Activated CD4-positive, alpha-beta T cell treated with anti-CD3 and anti-CD28 coated beads, Interleukin-2, Interleukin-4, amounts not matched to agents 100 ng/mL and 50 ng/mL, durations not matched to agents 16 hours and 8 hours (primary cell): ENCODE results near the gene SFMBT1.

Source experiments
- DNase-seq: peaks from one replicate; pipeline ENCODE4 v3.0.0-alpha.2; 2020; ENCODE audit warnings: low spot score

The SFMBT1 gene

DNA sequence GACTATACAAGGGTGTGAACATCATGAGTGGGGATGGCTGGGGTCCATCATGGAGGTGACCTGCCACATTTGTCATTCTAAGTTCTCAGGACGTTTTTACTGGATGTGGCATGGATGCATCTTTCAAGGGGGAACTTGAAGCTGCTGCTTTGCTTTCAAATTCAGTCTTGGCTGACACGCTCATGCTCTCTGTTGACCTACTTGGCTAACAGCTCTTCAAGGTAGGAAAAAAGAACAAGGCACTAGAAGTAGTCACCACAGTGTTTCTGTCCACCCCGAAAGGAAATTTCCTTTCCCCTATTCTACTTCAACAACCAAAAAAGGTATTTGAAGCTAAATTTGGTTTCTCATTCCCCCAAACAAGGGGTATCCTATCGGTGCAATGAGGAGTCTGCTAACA, 163.5 kb downstream of the SFMBT1 start:
- no peak for DNase-seq

DNA sequence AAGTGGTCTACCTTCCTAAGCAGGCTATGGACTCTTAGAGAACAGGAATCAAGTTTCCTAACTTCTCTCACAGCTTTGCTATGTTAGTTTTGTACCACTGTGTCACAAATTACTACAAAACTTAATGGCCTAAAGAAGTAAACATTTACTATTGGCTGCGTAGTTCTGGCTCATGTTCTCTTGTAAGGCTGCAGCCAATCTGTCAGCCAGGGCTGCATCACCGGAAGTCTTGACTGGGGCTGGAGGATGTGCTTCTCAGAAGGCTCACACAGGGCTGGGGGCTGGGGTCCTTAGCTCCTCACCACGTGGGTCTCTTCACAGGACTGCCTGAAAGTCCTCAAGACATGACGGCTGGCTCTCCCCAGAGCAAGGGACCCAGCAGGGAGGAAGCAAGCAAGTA, 164.0 kb downstream of the SFMBT1 start:
- DNase-seq, result no peak

DNA sequence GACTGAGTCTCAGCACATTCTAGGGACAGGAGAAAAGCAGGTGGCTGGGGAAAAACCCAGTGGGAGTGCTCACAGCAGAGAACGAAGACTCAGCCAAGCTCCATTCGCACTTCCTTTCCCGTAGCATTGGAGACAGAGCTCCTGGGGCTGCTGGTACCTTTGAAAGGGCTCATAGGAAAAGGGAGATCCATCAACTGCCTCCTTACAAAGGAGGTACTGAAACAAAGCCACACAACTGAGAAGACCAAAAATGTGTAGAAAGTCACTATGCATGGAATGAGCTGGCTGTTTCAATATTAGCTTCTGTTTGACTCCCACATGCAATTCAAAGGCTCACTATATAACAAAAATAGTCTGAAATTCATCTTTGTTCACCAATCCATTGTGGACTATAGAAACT, 165.4 kb downstream of the SFMBT1 start:
- peak; percentile 45 for DNase-seq

DNA sequence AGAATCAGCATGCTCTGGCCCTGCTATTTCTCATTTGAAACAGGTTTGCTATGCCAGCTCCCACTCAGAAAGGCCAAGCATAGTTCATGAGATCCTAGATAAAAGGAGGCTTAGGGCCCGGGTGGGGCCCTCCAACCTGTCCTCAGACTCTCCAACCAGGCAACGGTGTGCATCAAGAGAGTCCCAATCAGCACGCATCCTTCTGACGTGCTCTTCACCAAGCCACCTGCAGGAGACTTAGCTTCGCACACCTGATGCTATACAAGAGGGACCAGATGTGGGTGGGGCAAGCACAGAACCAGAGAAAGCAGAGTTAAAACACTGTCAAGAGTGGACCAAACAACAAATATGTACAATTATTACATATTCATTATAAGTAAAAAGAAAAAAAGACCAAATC, 165.8 kb downstream of the SFMBT1 start:
- no peak for DNase-seq

DNA sequence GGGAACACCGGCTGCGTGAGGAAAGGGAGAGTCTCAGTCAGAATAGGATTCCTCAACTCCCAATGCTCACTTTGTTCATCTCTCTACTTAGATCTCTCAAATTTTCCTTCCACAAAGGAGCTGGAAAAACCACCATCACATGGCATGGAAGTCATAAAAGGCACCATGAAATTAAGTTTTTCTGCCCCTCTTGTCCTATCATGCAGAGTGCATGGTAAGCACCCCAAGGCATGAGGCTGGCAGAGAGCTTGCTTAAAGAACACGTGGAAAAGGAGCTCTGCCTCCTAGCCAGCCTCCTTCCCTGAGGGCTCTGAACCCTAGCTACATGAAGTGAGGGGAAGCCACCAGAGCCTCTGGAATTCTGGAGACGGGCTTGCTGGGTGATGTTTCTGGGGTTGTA, 166.3 kb downstream of the SFMBT1 start:
- DNase-seq, result no peak

DNA sequence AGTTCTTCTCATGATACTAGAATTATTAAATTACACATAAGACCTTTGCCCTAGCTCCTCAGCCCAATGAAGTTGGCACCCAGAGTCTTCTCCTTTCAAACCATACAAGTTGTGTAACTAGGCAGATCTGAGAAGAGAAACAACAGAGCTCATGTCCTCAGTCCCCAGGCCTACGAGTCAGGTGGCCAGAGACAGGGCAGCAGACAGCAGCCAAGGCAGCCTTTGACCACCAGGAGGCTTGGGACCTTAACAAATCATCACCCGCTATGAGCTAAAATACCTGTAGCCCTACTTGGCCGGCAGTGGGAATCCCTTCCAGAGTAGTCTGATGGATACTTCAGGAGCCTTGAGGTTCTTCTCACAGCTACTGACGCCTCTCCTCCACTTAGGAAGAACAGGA, 166.8 kb downstream of the SFMBT1 start:
- DNase-seq, result no peak

DNA sequence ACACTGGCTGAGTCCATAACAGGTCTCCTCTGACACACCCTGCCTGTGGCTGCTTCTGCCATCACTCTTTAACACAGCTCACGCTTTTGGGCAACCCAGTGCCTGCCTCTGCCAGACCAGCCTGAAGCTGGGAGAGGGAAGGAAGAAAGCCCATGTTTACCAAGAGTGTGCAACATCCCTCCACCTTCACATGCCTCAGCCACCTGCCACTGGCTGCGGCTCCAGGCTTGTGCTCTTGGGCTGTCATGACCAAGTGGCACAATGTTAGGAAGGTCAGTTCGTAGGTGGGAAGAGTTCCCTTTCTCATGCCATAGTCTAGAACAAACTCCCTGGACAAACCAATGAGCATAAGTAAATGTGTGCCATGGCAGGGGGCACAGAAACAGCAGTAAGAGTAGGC, 168.8 kb downstream of the SFMBT1 start:
- no peak for DNase-seq

DNA sequence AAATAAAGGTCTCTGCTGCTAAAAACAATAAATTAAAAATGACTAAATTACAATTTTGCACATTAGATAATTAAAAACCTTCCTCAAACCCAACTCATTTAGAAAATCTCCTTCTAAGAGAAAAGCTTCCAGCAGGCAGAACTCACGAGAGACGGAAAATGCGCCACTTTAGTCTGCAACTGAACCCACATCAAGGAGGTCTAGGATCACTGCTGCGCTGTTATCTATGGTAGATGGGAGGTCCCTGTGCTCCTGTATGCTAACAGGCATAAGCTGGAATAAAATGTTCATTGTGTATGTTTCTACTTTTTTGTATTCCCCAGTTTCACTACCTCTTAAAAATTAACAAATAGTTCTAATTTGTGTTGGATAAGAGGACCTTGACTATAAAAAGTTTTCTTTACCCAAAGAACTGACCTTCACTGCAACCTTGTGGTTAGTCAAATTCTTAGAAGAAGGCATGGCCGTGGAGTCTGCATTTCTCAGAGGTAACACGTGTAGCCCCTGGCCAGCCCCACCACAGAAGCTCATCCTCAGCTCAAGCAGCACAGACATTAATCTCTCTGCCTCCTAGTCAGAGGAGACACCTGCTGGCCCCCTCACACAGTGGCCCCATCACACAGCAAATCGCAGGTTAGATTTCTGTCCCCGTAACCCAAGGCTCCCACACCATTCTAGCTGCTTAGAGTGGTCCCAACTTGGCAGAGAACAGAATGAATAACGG, 170.8 kb downstream of the SFMBT1 start:
- DNase-seq, result no peak

DNA sequence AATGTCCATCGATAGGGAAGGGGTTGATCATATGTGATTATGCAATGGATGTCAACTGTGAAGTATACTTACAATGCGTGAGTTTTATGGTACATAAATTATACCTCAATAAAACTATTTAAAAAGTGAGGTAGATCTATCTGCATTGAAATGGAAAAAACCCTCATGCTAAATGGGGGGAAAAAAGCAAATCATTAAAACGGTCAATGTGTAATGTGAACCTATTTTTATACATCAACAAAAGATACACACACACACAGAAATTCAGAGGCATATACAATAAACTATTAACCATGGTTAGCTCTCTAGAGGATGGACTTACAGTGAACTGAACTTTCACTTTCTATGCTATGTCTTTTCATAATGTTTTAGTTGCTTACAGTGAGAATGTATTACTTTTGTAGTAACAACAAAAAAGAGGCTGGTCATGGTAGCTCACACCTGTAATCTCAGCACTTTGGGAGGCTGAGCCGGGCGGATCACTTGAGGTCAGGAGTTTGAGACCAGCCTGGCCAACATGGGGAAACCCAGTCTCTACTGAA, 171.6 kb downstream of the SFMBT1 start:
- no peak for DNase-seq

DNA sequence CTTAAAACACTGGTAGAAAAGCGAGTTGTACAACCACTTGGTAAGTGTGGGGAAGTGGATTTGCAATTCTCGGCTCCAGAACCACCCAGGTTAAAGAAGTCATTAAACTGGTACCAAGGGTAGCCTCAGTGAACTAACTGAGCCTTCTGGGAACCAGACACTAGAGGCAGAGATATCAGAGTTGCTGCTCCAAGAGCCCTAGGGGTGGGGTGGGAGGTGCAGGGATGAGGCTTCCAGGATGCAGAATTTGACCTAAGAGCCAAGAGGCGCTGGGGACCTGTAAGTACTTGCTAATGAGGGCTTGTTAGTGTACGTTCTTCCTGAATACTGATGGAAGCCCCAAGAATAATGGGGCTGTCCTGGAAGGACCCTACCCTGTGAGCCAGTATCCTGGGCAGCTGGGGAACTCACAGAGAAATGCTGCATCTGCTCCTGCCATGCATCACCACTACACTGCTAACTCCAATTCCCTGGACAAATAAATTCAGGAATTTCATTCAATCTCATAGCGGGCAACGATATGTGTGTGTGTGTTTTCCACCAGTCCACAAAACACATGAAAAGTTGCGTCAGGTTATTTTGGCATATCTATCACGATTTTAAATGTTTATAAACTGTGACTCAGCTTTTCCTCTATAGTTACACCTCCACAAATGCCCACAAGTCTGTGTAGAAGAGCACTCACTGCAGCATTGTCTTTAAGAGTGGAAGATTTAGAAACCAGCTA, 172.3 kb downstream of the SFMBT1 start:
- DNase-seq, result no peak

DNA sequence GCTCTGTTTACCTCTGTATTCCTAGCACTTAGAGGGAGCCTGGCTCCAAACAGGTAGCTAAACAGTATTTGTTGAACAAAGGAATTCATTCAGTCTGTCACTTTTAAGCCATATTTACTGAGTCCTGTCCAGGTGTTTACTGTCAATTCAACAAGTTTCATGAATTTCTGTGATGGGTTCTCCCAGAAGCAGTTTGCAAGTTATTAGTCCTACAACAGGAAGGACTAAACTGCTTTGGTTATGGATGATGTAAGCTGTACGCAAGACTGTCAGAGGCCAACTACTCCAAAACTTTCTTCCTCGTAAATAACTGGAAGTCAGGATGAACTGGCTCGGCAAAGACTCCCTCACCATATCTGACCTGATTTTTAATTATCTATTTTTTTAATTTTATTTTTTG, 173.6 kb downstream of the SFMBT1 start:
- DNase-seq, result no peak

DNA sequence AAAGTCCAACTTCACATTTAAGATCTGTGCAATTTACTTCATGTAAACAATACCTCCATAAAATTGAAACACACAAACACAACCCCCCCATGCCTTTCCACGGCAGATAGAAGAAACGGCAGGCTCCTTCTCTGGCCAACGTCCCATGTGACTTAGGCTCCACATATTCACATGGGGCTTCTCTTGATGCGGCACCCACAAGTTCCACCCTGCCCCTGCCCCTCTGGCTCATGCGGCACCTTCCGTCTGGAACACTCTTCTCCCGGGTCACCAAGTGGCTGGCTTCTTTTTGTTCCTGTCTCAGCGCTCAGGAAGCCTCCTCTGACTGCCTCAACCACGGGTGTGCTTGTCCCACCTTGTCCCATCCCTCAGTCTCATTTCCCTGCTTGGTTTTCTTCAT, 174.1 kb downstream of the SFMBT1 start:
- DNase-seq, result no peak

DNA sequence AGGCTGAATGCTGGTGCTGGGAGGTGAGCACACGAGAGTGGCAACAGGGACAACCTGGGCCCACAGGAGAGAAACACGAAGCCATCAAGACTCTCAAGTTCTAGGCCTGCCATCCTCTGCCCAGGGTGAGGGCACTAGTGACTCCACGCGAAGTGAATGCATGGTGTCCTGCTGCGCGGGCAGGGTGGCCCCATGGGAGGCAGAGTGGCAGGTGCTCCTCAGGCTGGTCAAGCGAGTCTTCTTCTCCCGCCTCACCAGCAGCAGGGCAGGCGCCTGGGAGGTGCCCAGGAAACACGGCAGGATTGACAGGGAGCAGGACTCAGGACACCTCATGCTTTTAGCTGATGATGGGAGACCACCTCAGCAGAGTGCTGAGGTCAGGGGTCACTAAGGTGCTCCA, 175.4 kb downstream of the SFMBT1 start:
- DNase-seq, result no peak

DNA sequence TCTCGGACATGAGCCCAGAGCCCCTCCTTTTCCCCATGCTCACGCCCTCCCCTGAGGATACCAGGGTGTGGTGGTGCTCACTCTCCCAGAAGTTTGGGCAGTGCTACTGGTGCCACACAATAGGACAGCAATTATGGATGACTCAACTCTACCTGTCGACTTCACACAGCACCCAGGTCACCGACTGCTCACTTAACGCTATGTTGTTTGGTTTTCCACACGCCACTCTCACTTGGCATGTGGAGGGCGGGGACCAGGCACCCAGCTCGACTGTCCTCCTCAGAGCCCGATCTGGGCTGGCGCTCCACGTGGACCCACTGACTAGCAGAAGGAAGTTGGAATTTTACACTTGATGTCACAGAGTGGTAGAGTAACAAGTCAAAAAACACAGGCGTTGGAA, 179.4 kb downstream of the SFMBT1 start:
- no peak for DNase-seq

DNA sequence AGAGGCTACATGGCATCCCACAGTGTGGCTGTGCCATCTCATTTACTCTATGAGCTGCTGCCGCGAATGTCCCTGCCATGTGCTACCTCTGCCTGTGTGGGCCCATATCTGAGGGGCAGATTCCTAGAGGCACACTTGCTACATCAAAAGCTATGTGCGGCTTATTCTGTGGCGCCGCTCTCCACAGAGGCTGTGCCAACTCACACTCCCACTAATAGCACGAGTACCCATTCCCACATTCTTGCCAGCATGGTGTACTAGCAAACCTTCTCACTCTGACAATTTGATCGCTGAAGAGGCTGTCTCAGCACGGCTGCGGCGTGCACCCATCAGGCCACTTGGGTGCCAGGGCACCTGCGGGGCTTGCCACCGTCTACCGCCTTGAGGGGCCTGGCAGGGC, 179.9 kb downstream of the SFMBT1 start:
- DNase-seq, result no peak

DNA sequence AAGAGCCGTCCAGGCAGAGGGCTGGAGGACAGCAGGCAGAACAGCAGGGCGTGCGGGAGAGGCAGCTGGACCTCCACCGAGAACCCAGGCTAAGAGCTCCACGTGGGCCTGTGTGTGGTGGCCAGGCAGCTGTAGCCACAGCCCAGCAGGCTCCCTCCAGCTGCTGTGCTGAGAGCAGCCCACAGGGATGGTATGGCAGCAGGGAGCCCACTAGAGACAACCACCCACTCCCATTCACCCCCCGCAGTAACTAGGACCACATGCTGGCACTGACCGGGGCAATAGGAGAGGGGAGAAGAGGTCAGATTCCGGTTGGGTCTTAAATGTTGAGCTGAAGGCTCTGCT, 185.5 kb downstream of the SFMBT1 start:
- DNase-seq, result no peak

DNA sequence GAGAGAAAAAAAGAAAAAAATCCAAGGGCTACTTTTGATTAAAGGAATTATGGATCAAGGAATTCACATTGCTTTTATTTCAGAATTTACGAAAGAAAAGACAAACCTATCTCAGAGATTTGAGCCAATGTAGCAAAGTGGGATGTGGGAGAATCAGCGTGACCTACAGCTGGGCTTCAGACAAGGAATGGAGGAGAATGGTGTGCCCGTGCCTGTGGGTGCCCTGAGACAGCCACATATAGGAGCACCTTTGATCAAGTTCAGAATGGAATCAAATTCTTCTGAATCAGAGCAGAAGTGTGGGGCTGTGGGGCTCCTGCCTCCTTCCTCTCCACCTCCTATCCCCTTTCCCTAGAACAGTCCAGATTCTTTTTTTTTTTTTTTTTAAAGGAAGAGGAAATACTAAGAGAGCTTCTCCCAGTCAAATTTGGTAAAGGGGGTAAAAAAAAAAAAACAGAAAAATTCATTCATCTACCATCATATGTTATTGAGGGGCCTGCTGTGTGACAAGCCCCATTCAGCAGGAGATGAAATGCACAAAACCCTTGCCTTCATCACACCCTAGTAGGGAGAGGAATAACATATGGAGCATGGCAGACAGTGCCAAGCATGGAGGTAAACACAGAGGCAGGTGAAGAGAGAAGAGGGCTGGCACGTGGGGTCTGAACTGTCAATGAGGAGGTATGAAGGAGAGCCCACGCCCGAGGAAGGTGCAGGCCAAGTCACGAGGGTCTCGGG, 186.0 kb downstream of the SFMBT1 start:
- no peak for DNase-seq

DNA sequence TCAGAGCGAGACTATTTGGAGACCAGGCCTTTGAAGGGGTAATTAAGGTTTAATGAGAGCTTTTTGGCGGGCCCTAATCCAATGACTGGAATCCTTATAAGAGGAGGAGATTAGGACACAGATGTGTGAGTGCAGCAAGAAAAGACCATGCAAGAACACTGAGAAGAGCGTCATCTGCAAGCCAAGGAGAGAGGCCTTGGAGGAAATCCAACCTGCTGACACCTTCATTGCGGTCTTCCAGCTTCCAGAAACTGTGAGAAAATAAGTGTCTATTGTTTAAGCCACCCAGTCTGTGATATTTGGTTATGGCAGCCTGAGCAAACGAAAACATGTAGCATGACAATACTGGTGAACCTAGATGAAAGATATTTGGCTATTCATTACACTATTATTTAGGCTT, 188.0 kb downstream of the SFMBT1 start:
- no peak for DNase-seq

DNA sequence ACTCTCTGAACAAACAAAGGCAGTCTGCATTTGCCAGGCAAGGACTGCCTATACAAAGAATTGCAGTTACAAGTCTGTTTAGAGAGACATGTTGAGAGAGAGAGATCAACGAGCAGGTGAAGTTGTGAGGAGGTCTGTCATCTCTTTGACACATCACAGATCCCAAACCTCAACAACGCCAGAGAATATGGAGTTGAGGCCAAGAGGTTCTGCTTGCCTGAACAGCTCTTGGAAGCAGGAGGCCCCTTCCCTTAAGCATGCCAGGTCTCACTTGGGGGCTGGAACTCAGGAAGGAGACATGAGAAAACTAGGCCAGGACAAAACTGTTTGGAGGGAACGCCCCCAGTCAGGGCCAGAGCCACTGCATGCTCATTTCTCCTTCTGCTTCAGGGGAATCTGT, 188.7 kb downstream of the SFMBT1 start:
- DNase-seq, result no peak

DNA sequence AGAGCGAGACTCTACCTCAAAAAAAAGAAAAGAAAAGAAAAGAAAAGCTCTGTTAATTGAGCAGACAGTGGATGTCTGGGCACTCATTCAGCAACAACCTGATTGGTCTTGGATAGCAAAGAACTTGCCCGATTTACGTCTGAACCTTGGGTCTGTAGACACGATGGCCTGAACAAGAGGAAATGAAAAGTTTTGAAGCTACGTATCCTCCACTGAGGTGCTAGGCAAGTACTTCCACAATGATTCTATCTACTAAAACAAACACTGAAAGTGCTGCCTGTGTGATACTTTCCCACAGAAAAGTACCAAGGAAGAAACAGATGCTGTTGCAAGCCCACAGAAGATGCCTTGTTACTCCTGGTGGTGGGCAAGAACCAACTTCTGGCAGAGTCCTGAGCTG, 189.2 kb downstream of the SFMBT1 start:
- DNase-seq, result no peak

DNA sequence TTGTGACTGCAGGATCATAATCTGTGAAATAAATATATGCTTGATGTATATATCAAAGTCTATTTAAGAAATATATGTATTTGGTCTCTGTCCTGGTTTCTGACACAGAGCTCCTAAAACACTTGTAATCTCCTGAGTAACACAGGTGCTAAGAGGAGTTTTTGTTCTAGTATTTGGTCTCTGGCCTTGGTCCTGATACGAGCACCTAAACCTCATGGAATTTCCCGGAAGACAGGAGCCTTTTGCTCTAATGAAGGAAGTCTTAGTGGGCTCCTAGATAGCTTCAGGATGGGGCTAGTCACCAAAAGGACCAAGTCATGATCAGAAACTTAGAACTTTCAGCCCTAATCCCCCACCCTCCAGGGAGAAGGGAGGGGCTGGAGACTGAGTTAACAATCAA, 191.9 kb downstream of the SFMBT1 start:
- DNase-seq, result no peak
